HG02759 (cell line): ENCODE data around the gene GPR21.

Experiments
- ATAC-seq: cut with Tn5 transposase; IDR thresholded peaks from one replicate; pipeline ENCODE4 v1.9.1; 2021; ENCODE audit warnings: mild to moderate bottlenecking, moderate library complexity; ENCODE audit not compliant: unreplicated experiment

GPR21 gene

DNA sequence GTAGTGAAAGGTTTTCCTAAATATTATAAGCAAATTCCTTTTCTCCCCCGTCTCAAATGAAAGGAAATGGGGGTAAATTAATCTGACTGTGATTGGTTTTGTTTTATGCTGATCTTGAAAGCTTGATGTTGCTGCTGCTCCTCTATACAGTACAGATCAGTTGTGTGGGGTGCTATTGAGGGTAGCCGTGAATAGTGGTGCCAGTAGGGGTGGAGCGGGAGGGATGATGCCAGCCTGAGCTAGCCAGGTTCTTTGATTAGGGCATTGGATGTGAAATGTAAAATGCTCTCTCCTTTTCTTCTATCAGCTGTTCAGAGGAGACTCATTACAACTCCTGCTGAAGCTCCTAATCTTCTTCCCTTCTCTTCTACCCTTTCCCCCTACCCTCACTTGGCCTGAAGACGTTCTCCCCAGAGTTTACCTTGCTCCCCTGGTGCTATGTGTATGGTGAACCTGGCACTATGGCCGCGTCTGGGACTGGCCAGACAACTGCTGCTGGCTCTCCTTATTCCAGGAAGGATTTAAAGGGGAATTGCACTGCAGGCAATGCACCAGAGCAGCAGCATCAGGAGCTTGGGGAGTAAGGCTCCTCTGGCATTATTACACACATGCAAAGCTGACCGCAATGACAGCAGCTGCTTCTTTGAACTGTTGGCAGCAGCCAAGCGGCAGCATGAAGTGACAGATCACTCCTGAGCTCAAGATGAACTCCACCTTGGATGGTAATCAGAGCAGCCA is 566 bp downstream of the GPR21 start:
- ATAC-seq, result no peak

GRCh38 chr9:123034881-123035510 is 1.5 kb downstream of the GPR21 start:
- no peak for ATAC-seq

GRCh38 chr9:123035791-123036190 is 2.3 kb downstream of the GPR21 start:
- no peak for ATAC-seq

GRCh38 chr9:123036893-123037545 is 3.6 kb downstream of the GPR21 start:
- no peak for ATAC-seq

DNA sequence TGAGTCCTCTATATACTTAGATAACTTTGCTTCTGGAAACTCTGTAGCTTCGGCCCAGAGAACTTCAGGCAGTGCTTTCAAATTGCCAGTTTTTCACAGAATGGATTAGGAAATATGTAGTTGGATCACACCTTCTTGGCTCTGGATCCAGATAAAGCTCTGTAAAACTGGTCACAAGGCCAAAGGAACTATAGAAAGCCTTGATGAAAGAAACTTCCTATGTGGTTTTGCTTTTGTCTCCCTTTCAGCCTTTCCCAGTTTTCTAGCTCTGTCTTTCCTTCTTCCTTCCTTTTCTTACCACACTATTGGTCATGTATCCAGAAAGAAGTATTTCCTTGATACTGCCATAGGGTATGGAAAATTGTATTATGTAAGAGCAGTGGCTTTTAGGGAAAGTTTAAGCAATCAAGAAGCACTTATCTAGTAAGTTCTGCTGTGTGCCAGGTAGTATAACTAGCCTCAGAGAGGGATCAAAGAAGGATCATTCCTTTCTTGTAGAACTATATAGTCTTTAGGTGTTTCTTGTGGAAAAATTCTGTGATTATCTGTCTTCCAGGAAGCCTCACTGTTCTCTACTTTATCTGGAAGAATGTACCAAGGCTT is 6.3 kb downstream of the GPR21 start:
- ATAC-seq, result no peak

GRCh38 chr9:123040801-123041200 is 7.3 kb downstream of the GPR21 start:
- ATAC-seq, result no peak

GRCh38 chr9:123041489-123041888 is 8.0 kb downstream of the GPR21 start:
- ATAC-seq, result no peak

DNA sequence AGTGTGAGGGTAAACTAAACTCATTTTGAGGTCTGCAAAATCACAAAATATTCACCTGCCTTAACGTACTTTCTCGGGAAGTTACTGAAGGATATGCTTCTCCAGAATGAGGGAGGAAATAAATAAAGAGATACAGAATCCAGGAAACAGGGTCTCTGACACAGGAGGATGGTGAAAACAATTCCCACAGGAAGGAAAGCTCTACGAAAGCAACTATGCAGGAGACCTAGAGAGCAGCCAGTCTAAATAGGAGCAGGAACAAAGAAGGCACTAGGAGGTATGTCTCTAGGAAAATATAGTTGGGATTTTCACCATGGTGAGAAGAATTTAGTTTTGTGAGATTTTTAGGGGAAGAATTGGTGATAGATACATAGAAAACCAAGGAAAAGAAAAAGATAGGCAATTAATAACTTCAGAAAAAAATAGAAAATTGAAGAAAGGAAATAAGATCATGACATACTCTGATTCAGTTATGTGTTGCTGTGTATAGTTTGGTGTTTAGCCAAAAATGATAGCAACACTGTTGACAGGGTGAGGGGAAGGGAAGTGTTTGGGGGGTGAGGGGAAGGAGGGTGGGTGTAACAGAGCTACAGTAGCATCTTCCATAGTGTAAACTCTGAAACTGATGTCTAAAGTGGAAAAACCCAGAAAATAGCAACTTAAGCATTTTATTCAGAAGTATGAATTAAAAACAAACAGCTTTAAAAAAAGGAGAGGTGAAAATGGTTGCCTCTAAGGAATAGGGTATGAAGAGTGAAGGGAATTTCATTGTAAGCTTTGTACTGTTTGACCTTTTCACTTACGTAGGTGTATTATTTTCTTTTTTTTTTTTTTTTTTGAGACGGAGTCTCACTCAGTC is 9.8 kb downstream of the GPR21 start:
- ATAC-seq, result no peak

DNA sequence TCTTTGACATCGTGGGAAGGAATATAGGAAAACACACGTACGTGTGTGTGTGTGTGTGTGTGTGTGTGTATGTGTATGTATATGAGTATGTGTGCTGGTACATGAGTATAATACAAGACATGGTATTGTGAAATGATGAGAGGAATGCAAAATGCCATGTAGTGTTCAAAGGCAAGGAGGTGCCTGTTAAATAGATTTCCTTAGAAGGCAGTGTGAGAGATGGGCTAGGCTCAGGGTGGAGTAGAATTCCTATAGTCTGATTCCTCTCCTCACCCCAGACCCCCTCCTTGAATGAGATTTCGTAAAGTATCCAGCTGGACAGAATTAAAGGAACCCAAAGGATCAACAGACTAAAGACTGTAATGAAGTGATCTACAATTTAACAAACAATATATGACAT is 11.1 kb downstream of the GPR21 start:
- no peak for ATAC-seq

GRCh38 chr9:123046406-123047195 is 13.1 kb downstream of the GPR21 start:
- no peak for ATAC-seq

- no peak for ATAC-seq
Measured at GRCh38 chr9:123048748-123049147, 15.3 kb downstream of the GPR21 start.

DNA sequence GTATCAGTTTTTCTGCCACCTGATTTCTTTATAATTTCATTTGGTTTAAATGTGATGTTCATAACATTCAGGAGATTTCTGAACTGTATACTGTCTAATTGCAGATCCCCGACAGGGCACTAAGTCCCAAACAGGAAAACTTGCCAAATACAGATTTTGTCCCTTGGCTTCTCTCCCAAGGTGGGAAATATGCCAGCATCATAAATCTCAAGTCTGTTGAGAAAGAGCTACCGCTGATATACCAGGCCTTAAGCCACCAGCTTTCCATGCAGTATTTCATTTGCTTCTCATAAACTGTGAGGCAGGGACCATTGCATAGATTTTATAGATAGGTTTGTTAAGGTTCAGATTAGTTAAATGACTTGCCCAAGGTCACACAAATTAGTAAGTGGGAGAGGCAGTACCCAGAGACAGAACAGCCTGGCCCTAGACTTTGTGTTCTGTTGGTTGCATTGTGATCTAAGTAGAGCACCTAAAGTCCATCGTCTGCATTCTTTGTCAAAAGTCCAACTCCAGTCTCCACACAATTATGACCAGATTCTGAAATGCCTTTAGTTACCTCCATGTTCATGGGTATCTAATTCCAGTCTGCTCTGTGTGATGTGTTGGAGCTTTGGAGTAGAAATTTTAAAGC is 16.2 kb downstream of the GPR21 start:
- no peak for ATAC-seq

DNA sequence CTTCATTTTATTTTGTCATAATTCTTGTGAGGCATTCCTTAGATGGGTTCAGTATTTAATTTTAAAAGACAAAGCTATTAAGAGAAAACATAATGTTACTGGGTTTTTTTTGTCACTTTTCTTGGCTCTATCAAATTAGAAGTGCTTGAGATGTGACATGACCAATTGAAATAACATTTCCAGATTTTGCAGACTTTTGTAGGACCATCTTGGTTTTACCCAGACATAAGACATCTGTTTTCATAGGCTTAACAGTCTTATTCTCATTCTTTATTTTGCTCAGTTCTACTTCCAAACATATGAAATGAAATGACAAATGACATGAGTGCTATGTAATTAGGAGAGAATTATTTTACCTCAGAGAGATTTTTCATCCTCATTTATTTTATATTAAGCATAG is 19.6 kb downstream of the GPR21 start:
- ATAC-seq, result no peak

DNA sequence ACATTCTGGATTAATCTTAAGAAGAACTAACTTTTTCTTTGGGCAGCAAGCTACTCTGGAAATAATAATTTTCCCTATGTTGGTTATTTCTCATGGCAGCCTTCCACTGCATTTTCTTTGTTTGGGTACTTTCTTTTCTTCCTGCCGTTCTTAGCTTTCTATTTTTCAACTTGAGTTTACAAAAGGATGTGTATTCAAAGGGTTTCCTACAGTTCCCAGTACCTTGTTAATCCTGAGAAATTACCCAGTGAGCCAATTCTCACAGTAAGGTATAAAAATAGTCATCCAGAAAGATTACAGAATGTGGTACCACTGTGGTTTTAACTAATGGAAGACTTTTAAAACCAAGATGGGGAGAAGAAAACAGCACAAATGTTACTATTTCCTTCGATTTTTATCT is 20.2 kb downstream of the GPR21 start:
- ATAC-seq, result no peak

DNA sequence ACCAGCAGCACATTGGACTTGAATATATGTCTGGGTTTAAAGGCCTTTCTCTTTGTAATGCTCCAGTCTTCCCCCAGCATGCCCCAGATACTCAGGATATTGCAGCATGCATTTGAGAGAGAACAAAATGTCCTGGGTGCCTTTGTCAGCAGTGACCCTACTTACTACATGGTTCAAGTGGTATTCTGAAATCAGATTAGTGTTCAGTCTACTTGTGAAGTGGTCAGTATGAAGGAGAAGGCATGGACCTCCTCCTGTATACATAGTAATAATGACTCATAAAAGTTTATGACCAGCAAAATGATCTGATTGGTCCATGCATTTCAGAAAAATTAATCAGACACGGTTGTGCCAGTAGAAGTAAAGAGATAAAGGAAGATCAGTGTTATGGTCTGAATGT is 25.4 kb downstream of the GPR21 start:
- ATAC-seq, result no peak

DNA sequence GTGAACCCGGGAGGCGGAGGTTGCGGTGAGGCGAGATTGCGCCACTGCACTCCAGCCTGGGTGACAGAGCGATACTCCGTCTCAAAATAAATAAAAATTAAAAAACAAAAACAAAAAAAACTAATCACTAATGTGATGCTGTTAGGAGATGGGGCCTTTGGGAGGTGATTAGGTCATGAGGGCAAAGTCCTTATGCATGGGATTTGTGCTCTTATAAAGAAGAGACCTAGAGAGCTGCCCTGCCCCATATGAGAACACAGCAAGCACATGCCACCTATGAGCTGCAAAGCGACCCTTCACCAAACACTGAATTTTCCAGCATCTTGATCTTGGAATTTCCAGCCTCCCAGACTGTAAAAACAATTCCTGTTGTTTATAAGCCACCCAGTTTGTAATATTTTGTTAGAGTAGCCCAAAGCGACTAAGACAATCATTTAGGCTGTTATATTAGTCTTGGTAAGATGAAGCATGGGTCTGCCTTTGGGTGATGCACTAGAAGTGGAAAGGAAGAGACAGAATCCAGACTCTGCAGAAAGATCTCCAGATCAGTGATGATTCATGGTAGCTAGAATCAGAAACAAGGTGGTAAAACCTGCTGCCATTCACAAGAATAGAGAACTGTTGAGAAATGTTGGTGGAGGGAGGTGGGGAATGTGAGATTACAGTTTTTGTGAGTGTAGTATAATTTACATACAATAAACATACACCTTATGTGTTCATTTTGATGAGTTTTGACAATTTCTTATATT is 26.2 kb downstream of the GPR21 start:
- no peak for ATAC-seq

- ATAC-seq, result no peak
Measured at GRCh38 chr9:123061216-123061615, 27.7 kb downstream of the GPR21 start.

- ATAC-seq, result no peak
Measured at GRCh38 chr9:123062351-123063176, 29.1 kb downstream of the GPR21 start.
